Measurements from ENCODE around the gene RGPD4.
"Not testable (repeated sequence)": the region's sequence is repeated elsewhere in the genome, so short reads cannot be mapped to it uniquely, and the experiment has no call there.

Gene RGPD4
- total RNA-seq = 0.44 to 2.7 (median 1.4) reads per million in 3 donors

- not testable (repeated sequence) for H3K36me3 ChIP-seq (ENCODE audit: control insufficient read depth, insufficient read depth, low read length); H3K4me3 ChIP-seq (ENCODE audit: insufficient read depth, low read depth, low read length, poor library complexity, severe bottlenecking); H3K4me1 ChIP-seq (ENCODE audit: control insufficient read depth, insufficient read depth, low read length, poor library complexity, severe bottlenecking); H3K27ac ChIP-seq (ENCODE audit: insufficient read depth, low read length, poor library complexity, severe bottlenecking); H3K9me3 ChIP-seq (ENCODE audit: control insufficient read depth, low read length); DNase-seq; H3K27me3 ChIP-seq (replicated peaks; ENCODE audit: control insufficient read depth, insufficient read depth, low read length, poor library complexity, severe bottlenecking)
These were observed at the start of gene RGPD4 for GRCh38 chr2:107826749-107827148. Gene RGPD4, plus strand, starts transcription at chr2:107826892. Its CDS starts 122 bp downstream, at chr2:107827014.

GRCh38 chr2:107777974-107778373 lies 48.7 kb upstream of the RGPD4 start:
- DNase-seq = no peak
- Histone ChIP-seq H3K4me1 (ENCODE audit: control insufficient read depth, insufficient read depth, low read length, poor library complexity, severe bottlenecking) (no peaks in the 10 kb centered on the region), H3K27me3 (replicated peaks; ENCODE audit: control insufficient read depth, insufficient read depth, low read length, poor library complexity, severe bottlenecking) (no peaks in the 10 kb centered on the region), H3K36me3 (ENCODE audit: control insufficient read depth, insufficient read depth, low read length) (no peaks in the 10 kb centered on the region), H3K9me3 (ENCODE audit: control insufficient read depth, low read length) (no peaks in the 10 kb centered on the region), H3K27ac (ENCODE audit: insufficient read depth, low read length, poor library complexity, severe bottlenecking) (no peak overlapping the region), H3K4me3 (ENCODE audit: insufficient read depth, low read depth, low read length, poor library complexity, severe bottlenecking) (no peak overlapping the region)

GRCh38 chr2:107785756-107786155 lies 40.9 kb upstream of the RGPD4 start:
- no peak overlapping the region for H3K27ac ChIP-seq (ENCODE audit: insufficient read depth, low read length, poor library complexity, severe bottlenecking)
- H3K36me3 ChIP-seq (ENCODE audit: control insufficient read depth, insufficient read depth, low read length) = no peaks in the 10 kb centered on the region
- no peak overlapping the region for H3K4me3 ChIP-seq (ENCODE audit: insufficient read depth, low read depth, low read length, poor library complexity, severe bottlenecking)
- H3K27me3 ChIP-seq (replicated peaks; ENCODE audit: control insufficient read depth, insufficient read depth, low read length, poor library complexity, severe bottlenecking) = no peaks in the 10 kb centered on the region
- H3K9me3 ChIP-seq (ENCODE audit: control insufficient read depth, low read length) = no peaks in the 10 kb centered on the region
- DNase-seq = no peak
- no peaks in the 10 kb centered on the region for H3K4me1 ChIP-seq (ENCODE audit: control insufficient read depth, insufficient read depth, low read length, poor library complexity, severe bottlenecking)

GRCh38 chr2:107790837-107791236 lies 35.9 kb upstream of the RGPD4 start:
- Histone ChIP-seq H3K9me3 (ENCODE audit: control insufficient read depth, low read length) (no peaks in the 10 kb centered on the region), H3K36me3 (ENCODE audit: control insufficient read depth, insufficient read depth, low read length) (no peaks in the 10 kb centered on the region), H3K27ac (ENCODE audit: insufficient read depth, low read length, poor library complexity, severe bottlenecking) (no peak overlapping the region), H3K4me3 (ENCODE audit: insufficient read depth, low read depth, low read length, poor library complexity, severe bottlenecking) (no peak overlapping the region), H3K4me1 (ENCODE audit: control insufficient read depth, insufficient read depth, low read length, poor library complexity, severe bottlenecking) (no peaks in the 10 kb centered on the region), H3K27me3 (replicated peaks; ENCODE audit: control insufficient read depth, insufficient read depth, low read length, poor library complexity, severe bottlenecking) (no peaks in the 10 kb centered on the region)
- no peak for DNase-seq

GRCh38 chr2:107801498-107801897 lies 25.2 kb upstream of the RGPD4 start:
- no peak for DNase-seq
- H3K27me3 ChIP-seq (replicated peaks; ENCODE audit: control insufficient read depth, insufficient read depth, low read length, poor library complexity, severe bottlenecking) = no peaks in the 10 kb centered on the region

GRCh38 chr2:107804608-107805498 lies 21.8 kb upstream of the RGPD4 start:
- no peaks in the 10 kb centered on the region for H3K36me3 ChIP-seq (ENCODE audit: control insufficient read depth, insufficient read depth, low read length)
- no peak for DNase-seq

More at GRCh38 chr2:107801498-107801897, 25.2 kb upstream of the RGPD4 start:
- Histone ChIP-seq H3K27ac (ENCODE audit: insufficient read depth, low read length, poor library complexity, severe bottlenecking) (no peak overlapping the region), H3K4me1 (ENCODE audit: control insufficient read depth, insufficient read depth, low read length, poor library complexity, severe bottlenecking) (no peaks in the 10 kb centered on the region), H3K36me3 (ENCODE audit: control insufficient read depth, insufficient read depth, low read length) (no peaks in the 10 kb centered on the region), H3K9me3 (ENCODE audit: control insufficient read depth, low read length) (no peaks in the 10 kb centered on the region), H3K4me3 (ENCODE audit: insufficient read depth, low read depth, low read length, poor library complexity, severe bottlenecking) (no peak overlapping the region)

GRCh38 chr2:107806901-107807300 lies 19.8 kb upstream of the RGPD4 start:
- DNase-seq = no peak
- no peaks in the 10 kb centered on the region for H3K9me3 ChIP-seq (ENCODE audit: control insufficient read depth, low read length)
- H3K27ac ChIP-seq (ENCODE audit: insufficient read depth, low read length, poor library complexity, severe bottlenecking) = no peak overlapping the region
- no peaks in the 10 kb centered on the region for H3K36me3 ChIP-seq (ENCODE audit: control insufficient read depth, insufficient read depth, low read length)
- no peak overlapping the region for H3K4me3 ChIP-seq (ENCODE audit: insufficient read depth, low read depth, low read length, poor library complexity, severe bottlenecking)
- no peaks in the 10 kb centered on the region for H3K27me3 ChIP-seq (replicated peaks; ENCODE audit: control insufficient read depth, insufficient read depth, low read length, poor library complexity, severe bottlenecking)
- H3K4me1 ChIP-seq (ENCODE audit: control insufficient read depth, insufficient read depth, low read length, poor library complexity, severe bottlenecking) = no peaks in the 10 kb centered on the region

More at GRCh38 chr2:107804608-107805498, 21.8 kb upstream of the RGPD4 start:
- Histone ChIP-seq H3K4me1 (ENCODE audit: control insufficient read depth, insufficient read depth, low read length, poor library complexity, severe bottlenecking) (no peaks in the 10 kb centered on the region), H3K9me3 (ENCODE audit: control insufficient read depth, low read length) (no peaks in the 10 kb centered on the region), H3K27me3 (replicated peaks; ENCODE audit: control insufficient read depth, insufficient read depth, low read length, poor library complexity, severe bottlenecking) (no peaks in the 10 kb centered on the region), H3K27ac (ENCODE audit: insufficient read depth, low read length, poor library complexity, severe bottlenecking) (no peak overlapping the region), H3K4me3 (ENCODE audit: insufficient read depth, low read depth, low read length, poor library complexity, severe bottlenecking) (no peak overlapping the region)

GRCh38 chr2:107807988-107808387 lies 18.7 kb upstream of the RGPD4 start:
- Histone ChIP-seq H3K4me1 (ENCODE audit: control insufficient read depth, insufficient read depth, low read length, poor library complexity, severe bottlenecking) (no peaks in the 10 kb centered on the region), H3K27ac (ENCODE audit: insufficient read depth, low read length, poor library complexity, severe bottlenecking) (no peak overlapping the region), H3K4me3 (ENCODE audit: insufficient read depth, low read depth, low read length, poor library complexity, severe bottlenecking) (no peak overlapping the region), H3K27me3 (replicated peaks; ENCODE audit: control insufficient read depth, insufficient read depth, low read length, poor library complexity, severe bottlenecking) (no peaks in the 10 kb centered on the region), H3K9me3 (ENCODE audit: control insufficient read depth, low read length) (no peaks in the 10 kb centered on the region), H3K36me3 (ENCODE audit: control insufficient read depth, insufficient read depth, low read length) (no peaks in the 10 kb centered on the region)
- DNase-seq = no peak

GRCh38 chr2:107808959-107809358 lies 17.7 kb upstream of the RGPD4 start:
- Histone ChIP-seq H3K4me3 (ENCODE audit: insufficient read depth, low read depth, low read length, poor library complexity, severe bottlenecking) (no peak overlapping the region), H3K27me3 (replicated peaks; ENCODE audit: control insufficient read depth, insufficient read depth, low read length, poor library complexity, severe bottlenecking) (no peaks in the 10 kb centered on the region), H3K27ac (ENCODE audit: insufficient read depth, low read length, poor library complexity, severe bottlenecking) (no peak overlapping the region), H3K4me1 (ENCODE audit: control insufficient read depth, insufficient read depth, low read length, poor library complexity, severe bottlenecking) (no peaks in the 10 kb centered on the region), H3K36me3 (ENCODE audit: control insufficient read depth, insufficient read depth, low read length) (no peaks in the 10 kb centered on the region), H3K9me3 (ENCODE audit: control insufficient read depth, low read length) (no peaks in the 10 kb centered on the region)
- DNase-seq = no peak

- no peaks in the 10 kb centered on the region for H3K4me1 ChIP-seq (ENCODE audit: control insufficient read depth, insufficient read depth, low read length, poor library complexity, severe bottlenecking)
- no peak for DNase-seq
These were observed 16.9 kb upstream of the RGPD4 start for GRCh38 chr2:107809835-107810234.

More at GRCh38 chr2:107809835-107810234, 16.9 kb upstream of the RGPD4 start:
- H3K9me3 ChIP-seq (ENCODE audit: control insufficient read depth, low read length) = no peaks in the 10 kb centered on the region
- no peaks in the 10 kb centered on the region for H3K27me3 ChIP-seq (replicated peaks; ENCODE audit: control insufficient read depth, insufficient read depth, low read length, poor library complexity, severe bottlenecking)
- no peak overlapping the region for H3K27ac ChIP-seq (ENCODE audit: insufficient read depth, low read length, poor library complexity, severe bottlenecking)
- H3K4me3 ChIP-seq (ENCODE audit: insufficient read depth, low read depth, low read length, poor library complexity, severe bottlenecking) = no peak overlapping the region
- H3K36me3 ChIP-seq (ENCODE audit: control insufficient read depth, insufficient read depth, low read length) = no peaks in the 10 kb centered on the region
